H54 (cell line): ENCODE data around the gene MACROD2.

Source experiments
- DNase-seq: peaks from one replicate; pipeline ENCODE4 v3.0.0; 2011; ENCODE audit warnings: low spot score, mixed read lengths; ENCODE audit not compliant: insufficient read length
- FAIRE-seq: peaks from 3 replicates; lab custom pipeline; 2011; peaks lifted over from hg19 to GRCh38; lab: Jason Lieb, UNC
- POLR2A ChIP-seq: IDR thresholded peaks from 2 replicates; pipeline ENCODE4 v1.6.1; 2011; ENCODE audit warnings: low read depth, mild to moderate bottlenecking, low read length

Gene MACROD2

GRCh38 chr20:15565786-15566185 lies 1570.5 kb downstream of the MACROD2 start:
- FAIRE-seq (no peak), DNase-seq (no peak)
- no peak for TF ChIP-seq POLR2A

- TF ChIP-seq POLR2A: no peak
- DNase-seq: no peak
- FAIRE-seq: no peak
Measured at GRCh38 chr20:15567219-15567618, 1571.9 kb downstream of the MACROD2 start.

GRCh38 chr20:15570156-15570555 lies 1574.8 kb downstream of the MACROD2 start:
- FAIRE-seq (no peak), DNase-seq (no peak)
- no peak for TF ChIP-seq POLR2A

GRCh38 chr20:15571056-15571455 lies 1575.7 kb downstream of the MACROD2 start:
- FAIRE-seq: no peak
- no peak for TF ChIP-seq POLR2A
- no peak for DNase-seq

- FAIRE-seq (no peak), DNase-seq (no peak)
- TF ChIP-seq POLR2A: no peak
Measured at GRCh38 chr20:15575255-15575654, 1579.9 kb downstream of the MACROD2 start.

GRCh38 chr20:15576411-15576810 lies 1581.1 kb downstream of the MACROD2 start:
- no peak for DNase-seq
- no peak for TF ChIP-seq POLR2A
- no peak for FAIRE-seq

GRCh38 chr20:15578113-15578512 lies 1582.8 kb downstream of the MACROD2 start:
- no peak for TF ChIP-seq POLR2A
- DNase-seq (no peak), FAIRE-seq (no peak)

GRCh38 chr20:15579688-15580087 lies 1584.4 kb downstream of the MACROD2 start:
- TF ChIP-seq POLR2A: no peak
- DNase-seq (no peak), FAIRE-seq (no peak)

GRCh38 chr20:15582146-15582760 lies 1586.9 kb downstream of the MACROD2 start:
- DNase-seq: no peak
- FAIRE-seq: no peak

GRCh38 chr20:15584507-15584906 lies 1589.2 kb downstream of the MACROD2 start:
- no peak for TF ChIP-seq POLR2A
- DNase-seq (no peak), FAIRE-seq (no peak)

More at GRCh38 chr20:15582146-15582760, 1586.9 kb downstream of the MACROD2 start:
- TF ChIP-seq POLR2A: no peak

- DNase-seq: no peak
- FAIRE-seq: no peak
- no peak for TF ChIP-seq POLR2A
Measured at GRCh38 chr20:15593081-15593480, 1597.8 kb downstream of the MACROD2 start.

GRCh38 chr20:15594158-15594695 lies 1598.9 kb downstream of the MACROD2 start:
- DNase-seq: no peak
- TF ChIP-seq POLR2A: no peak
- no peak for FAIRE-seq

- DNase-seq (no peak), FAIRE-seq (no peak)
- no peak for TF ChIP-seq POLR2A
Measured at GRCh38 chr20:15596220-15596890, 1601.0 kb downstream of the MACROD2 start.

- DNase-seq (no peak), FAIRE-seq (no peak)
- TF ChIP-seq POLR2A: no peak
Measured at GRCh38 chr20:15597306-15597705, 1602.0 kb downstream of the MACROD2 start.

GRCh38 chr20:15599961-15600360 lies 1604.6 kb downstream of the MACROD2 start:
- FAIRE-seq (no peak), DNase-seq (no peak)
- no peak for TF ChIP-seq POLR2A
